HG03280 (cell line): Measurements from ENCODE around the gene MUC5AC.
"Not testable (repeated sequence)": the region's sequence is repeated elsewhere in the genome, so short reads cannot be mapped to it uniquely, and the experiment has no call there.

ENCODE experiments used
- ATAC-seq: cut with Tn5 transposase; IDR thresholded peaks from one replicate; pipeline ENCODE4 v1.9.1; 2021; ENCODE audit warnings: mild to moderate bottlenecking, moderate library complexity; ENCODE audit not compliant: unreplicated experiment

The MUC5AC gene

GRCh38 chr11:1160231-1161101 lies 2.7 kb downstream of the MUC5AC start:
- ATAC-seq, result no peak

DNA sequence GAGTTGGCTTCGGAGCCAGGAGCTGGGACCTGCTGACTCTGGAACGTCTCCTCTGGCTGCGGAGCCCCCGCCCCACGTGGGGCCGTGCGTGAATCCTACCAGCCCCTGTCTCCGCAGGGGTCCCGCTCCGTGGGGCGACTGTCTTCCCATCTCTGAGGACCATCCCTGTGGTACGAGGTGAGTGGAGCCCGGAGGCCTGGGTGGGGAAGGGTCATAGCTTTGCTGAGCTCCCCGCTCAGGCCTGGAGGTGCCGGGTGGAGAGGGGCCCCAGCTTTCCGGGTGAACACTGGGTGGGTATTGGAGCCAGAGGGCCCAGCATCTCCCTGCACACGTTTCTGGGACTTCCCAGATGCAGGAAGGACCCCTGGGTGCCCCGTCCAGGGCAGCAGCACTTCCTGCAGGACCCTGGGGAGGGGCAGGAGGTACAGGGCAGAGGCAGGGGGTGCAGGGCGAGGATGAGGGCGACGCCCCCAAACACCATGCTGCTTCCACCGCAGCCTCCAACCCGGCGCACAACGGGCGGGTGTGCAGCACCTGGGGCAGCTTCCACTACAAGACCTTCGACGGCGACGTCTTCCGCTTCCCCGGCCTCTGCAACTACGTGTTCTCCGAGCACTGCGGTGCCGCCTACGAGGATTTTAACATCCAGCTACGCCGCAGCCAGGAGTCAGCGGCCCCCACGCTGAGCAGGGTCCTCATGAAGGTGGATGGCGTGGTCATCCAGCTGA lies 3.8 kb downstream of the MUC5AC start:
- ATAC-seq, result no peak

GRCh38 chr11:1162138-1162475 lies 4.4 kb downstream of the MUC5AC start:
- no peak for ATAC-seq

DNA sequence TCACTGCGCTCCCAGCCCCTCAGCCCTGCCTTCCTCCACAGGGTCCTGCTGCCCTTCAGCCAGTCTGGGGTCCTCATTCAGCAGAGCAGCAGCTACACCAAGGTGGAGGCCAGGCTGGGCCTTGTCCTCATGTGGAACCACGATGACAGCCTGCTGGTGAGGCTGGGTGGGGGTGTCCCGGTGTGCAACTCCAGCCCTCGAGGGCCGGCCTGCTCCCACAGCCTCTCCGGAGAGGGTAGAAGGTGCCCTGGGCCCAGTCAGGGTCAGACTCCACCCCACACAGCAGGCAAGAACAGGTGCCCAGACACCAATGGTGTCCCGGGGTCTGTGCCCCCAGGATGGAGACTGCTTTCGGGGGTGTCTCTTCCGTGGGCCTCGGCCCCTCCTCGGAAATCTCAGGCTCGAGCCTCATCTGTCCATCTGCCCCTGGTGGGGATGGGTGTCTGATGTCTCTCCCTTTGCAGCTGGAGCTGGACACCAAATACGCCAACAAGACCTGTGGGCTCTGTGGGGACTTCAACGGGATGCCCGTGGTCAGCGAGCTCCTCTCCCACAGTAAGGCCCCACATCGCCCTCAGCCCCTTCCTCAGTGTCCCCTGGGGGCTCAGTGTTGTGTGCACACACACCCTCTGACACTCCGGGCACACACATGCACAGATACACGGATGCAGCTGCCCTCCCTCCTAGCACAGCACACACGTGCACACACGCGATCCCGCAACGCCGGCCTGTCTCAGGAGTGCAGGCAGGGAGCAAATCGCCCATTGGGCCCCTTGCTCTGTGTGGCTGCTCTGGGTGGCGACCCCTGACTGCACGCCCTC lies 4.9 kb downstream of the MUC5AC start:
- ATAC-seq, result no peak

DNA sequence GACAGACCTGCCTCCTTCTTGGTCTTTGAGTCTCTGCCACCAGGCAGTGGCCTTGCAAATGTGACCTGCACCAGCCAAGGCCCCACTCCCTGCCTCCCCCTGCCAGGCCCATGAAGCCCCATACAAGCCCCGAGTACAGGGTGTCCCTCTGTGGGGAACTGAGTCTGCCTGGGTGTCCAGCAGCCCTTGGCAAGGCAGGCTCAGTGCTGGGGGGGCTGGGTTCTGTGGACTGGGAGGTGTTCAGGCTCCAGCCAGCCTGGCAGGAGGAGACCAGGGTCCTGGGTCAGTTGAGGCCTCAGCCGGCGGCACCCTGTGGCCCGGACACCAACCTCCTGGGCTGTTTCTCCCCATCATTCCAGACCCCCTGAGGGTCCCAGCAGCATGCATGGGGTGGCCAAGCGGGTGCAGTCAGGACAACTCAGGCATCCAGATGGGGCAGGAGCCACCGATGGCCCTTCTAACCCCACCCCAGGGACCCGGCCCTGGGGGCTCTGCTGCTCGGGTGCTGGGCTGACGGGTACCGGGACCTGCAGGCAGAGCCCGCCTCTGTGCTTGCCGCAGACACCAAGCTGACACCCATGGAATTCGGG lies 5.7 kb downstream of the MUC5AC start:
- no peak for ATAC-seq

DNA sequence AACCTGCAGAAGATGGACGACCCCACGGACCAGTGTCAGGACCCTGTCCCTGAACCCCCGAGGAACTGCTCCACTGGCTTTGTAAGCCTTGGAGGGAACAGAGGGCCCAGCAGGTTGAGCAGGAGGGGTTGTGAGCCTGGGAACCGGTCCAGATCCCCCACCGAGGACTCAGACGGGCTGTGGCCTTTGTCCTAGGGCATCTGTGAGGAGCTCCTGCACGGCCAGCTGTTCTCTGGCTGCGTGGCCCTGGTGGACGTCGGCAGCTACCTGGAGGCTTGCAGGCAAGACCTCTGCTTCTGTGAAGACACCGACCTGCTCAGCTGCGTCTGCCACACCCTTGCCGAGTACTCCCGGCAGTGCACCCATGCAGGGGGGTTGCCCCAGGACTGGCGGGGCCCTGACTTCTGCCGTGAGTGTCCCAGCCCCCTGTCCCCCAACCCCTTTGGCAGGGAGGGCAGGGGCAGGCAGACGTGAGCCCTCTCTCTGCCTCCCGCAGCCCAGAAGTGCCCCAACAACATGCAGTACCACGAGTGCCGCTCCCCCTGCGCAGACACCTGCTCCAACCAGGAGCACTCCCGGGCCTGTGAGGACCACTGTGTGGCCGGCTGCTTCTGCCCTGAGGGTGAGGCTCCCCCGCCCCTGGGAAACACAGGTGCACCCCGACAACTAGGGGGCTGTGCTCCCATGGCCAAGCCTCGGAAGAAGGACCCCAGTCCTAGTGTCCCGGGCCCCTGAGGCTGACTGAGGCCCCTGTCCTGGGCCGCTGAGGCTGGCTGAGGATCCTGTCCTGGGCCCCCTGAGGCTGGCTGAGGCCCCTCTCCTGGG lies 6.4 kb downstream of the MUC5AC start:
- no peak for ATAC-seq

DNA sequence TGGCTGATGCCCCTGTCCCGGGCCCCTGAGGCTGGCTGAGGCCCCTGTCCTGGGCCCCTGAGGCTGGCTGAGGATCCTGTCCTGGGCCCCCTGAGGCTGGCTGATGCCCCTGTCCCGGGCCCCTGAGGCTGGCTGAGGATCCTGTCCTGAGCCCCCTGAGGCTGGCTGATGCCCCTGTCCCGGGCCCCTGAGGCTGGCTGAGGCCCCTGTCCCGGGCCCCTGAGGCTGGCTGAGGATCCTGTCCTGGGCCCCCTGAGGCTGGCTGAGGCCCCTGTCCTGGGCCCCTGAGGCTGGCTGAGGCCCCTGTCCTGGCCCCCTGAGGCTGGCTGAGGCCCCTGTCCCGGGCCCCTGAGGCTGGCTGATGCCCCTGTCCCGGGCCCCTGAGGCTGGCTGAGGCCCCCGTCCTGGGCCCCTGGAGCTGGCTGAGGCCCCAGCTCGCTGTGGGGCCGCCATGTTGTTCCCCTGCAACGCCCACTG lies 7.1 kb downstream of the MUC5AC start:
- not testable (repeated sequence) for ATAC-seq

- ATAC-seq, result no peak
Observed at GRCh38 chr11:1165256-1166041, 7.7 kb downstream of the MUC5AC start.

- no peak for ATAC-seq
Observed at GRCh38 chr11:1167256-1167655, 9.5 kb downstream of the MUC5AC start.

- ATAC-seq, result no peak
Observed at GRCh38 chr11:1167751-1168231, 10.0 kb downstream of the MUC5AC start.

DNA sequence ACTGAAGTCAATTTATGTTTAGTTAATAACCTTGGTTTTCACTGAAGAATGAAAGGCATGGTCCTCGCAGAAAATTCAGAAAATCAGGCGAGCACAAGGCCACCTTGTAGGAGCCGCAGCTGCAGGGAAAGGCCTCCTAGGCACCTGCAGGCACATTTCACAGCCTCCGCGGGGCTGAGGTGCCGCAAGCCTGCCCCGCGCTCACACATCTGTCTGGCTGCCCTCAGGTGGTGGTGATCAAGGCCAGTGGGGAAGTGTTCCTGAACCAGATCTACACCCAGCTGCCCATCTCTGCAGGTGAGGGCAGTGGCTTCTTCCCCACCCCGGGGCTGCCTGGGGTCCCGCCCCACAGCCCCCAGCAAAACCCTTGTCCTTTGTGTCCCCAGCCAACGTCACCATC lies 10.5 kb downstream of the MUC5AC start:
- no peak for ATAC-seq

- ATAC-seq, result no peak
Observed at GRCh38 chr11:1168721-1169161, 11.0 kb downstream of the MUC5AC start.

GRCh38 chr11:1171223-1171984 lies 13.7 kb downstream of the MUC5AC start:
- ATAC-seq, result no peak

DNA sequence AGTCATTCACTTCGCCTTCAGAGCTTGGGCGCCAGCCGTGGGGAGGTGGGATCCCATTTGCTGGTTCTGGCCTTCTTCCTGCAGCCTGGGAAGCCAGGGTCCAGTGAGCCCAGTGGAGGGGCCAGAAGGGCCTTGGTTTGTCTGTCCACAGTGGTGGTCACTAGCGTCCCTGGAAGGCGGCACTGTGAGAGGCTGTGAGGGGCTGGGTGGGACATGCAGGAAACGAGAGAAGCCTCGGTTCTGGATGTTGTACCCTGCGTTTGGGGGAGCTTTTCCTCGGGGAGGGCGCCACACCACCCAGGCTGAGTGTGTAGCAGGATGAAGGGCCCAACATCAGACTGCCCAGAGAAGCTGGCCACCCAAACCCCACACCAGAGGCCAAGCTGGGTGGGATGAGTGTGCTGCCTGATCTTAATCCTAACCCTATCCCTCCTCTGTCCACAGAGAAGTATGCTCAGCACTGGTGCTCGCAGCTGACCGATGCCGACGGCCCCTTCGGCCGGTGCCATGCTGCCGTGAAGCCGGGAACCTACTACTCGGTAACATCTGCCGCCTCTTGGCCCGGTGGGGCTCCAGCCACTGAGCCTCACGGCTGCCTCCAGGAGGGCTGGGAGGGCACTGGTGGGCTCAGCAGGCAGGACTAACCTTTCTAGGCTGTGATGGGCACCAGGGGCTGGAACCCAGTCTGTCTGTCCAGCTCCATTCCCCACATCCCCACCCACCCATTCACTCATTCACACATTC lies 14.4 kb downstream of the MUC5AC start:
- ATAC-seq, result no peak

GRCh38 chr11:1172729-1173117 lies 15.0 kb downstream of the MUC5AC start:
- ATAC-seq, result no peak

GRCh38 chr11:1173396-1173795 lies 15.6 kb downstream of the MUC5AC start:
- not testable (repeated sequence) for ATAC-seq
